Body of pancreas (tissue), 4 donors: ENCODE results near the gene APOM. TPM values are rescaled to one million over a fixed set of nuclear protein-coding genes. Genes with fewer than 3 reads are reported as not detected.

Experiments
- ATAC-seq: fragments of 150-250 bp; one replicate; pipeline ENCODE4 v1.9.1; 2016
- DNase-seq, 4 donors: peaks; one replicate each; pipeline ENCODE4 v3.0.0-alpha.2; 2019
- H3K27ac ChIP-seq, 4 donors: fragments of 200-600 bp; sonication (generic); 1 replicate in 3 of 4; 2 replicates in 1 of 4; pipeline versions ENCODE4 v1.5.1 to v1.6.1; 2016 to 2019; ENCODE audit warnings: mild to moderate bottlenecking in 1 of 4, mixed read lengths in 1 of 4, moderate library complexity in 1 of 4
- H3K27me3 ChIP-seq, 2 donors: fragments of 200-600 bp; sonication (generic); one replicate each; pipeline ENCODE4 v1.6.0; 2016; ENCODE audit warnings: mild to moderate bottlenecking in 1 of 2
- H3K36me3 ChIP-seq, 2 donors: fragments of 200-600 bp; sonication (generic); replicated peaks in 1 of 2; 2 replicates each; pipeline ENCODE4 v1.5.1; 2016; ENCODE audit warnings: low read depth in 2 of 2; ENCODE audit not compliant: insufficient read depth in 1 of 2
- H3K4me1 ChIP-seq: fragments of 200-600 bp; sonication (generic); one replicate; pipeline ENCODE4 v1.6.0; 2016
- H3K4me3 ChIP-seq, 2 donors: fragments of 200-600 bp; sonication (generic); 1 replicate in 1 of 2; 2 replicates in 1 of 2; pipeline ENCODE4 v1.5.1; 2016 to 2019
- H3K9me3 ChIP-seq, 3 donors: fragments of 200-600 bp; sonication (generic); 1 replicate in 2 of 3; 2 replicates in 1 of 3; pipeline ENCODE4 v1.5.1; 2016
- POLR2A ChIP-seq, 3 donors: fragments of 450-650 bp; IDR thresholded peaks; one replicate each; pipeline ENCODE4 v1.6.1; 2016; ENCODE audit warnings: antibody characterized with exemption in 3 of 3, mild to moderate bottlenecking in 2 of 3
- WGBS, 2 donors: methylation state at CpG; one replicate each; pipeline ENCODE4 v1.1.5; 2017; 5-methylcytosine and 5-hydroxymethylcytosine counted together
- intact Hi-C: fragments of 100-400 bp; cut with DNase I; formaldehyde crosslinking; loops from one replicate; pipeline ENCODE4 v1.15.1; 2023
- total RNA-seq, 2 donors: library from RNA; depleted of rRNA; stranded (reverse); fragments of >200 nt; gene quantifications; one replicate each; pipeline ENCODE4 v1.1.0, GENCODE V29; 2016
- TF ChIP-seq, protein P1 (sequence below), 7 experiments: fragments of 450-650 bp in 4 of 7; fragments of 200-600 bp in 3 of 7; sonication (generic) in 3 of 7; IDR thresholded peaks; one replicate each; pipeline ENCODE4 v1.5.1; 2016 to 2019; ENCODE audit warnings: antibody characterized with exemption in 7 of 7

The APOM gene
- total RNA-seq, 2 donors from 2014 or later = 1.6 TPM; not detected in 1

DNA sequence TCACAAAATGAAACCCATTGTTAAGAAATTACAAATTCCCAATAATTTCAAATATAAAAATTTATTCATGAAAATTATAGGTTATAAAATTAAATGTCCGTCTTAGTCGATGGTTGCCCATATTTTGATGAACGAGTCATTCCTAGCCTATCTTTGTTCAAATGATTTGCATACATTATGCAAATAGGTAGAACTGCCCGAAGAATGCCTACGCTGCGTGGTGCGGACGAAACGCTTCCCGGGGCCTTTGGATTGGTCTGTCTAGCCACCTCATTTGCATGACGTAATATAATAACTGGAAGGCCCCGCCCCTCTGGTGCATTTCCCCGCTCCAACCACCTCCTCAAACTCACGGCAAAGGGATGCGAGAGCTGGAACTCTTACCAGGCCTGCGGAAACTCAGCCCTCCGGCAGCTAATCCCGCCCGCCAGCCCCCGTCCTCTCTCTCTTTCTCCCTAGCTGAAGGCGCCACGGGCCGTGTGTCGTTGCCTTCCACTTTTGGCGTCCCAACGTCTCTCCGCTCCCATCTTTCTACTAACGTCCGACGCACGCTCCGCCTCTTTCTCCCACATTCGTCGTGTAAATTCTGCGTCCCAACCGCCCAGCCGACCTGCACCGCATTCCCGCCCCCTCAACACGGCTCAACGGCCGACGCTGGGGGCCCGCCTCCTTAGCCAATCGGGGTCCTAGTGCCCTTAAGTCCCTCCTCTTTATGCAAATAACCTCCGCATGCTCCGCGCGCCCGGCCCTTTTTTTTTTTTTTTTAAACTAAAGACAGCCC is 35.7 kb upstream of the APOM start:
- intact Hi-C loops = no loop called here
- Histone ChIP-seq H3K4me3 (peak overlapping the region in 1 of 2 donors; percentile 2), H3K4me1 (peaks cover 23% of the 10 kb centered on the region), H3K9me3 (no peaks in the 10 kb centered on the region), H3K27ac (peak overlapping the region; percentile 92 to 99 (median 98)), H3K36me3 (peaks cover under 1 to 16% of the 10 kb centered on the region in 2 donors), H3K27me3 (no peaks in the 10 kb centered on the region)
- 0% methylated on average over 49 to 50 of the region's 50 CpGs for WGBS, 2 donors
- TF ChIP-seq, protein P1, sequence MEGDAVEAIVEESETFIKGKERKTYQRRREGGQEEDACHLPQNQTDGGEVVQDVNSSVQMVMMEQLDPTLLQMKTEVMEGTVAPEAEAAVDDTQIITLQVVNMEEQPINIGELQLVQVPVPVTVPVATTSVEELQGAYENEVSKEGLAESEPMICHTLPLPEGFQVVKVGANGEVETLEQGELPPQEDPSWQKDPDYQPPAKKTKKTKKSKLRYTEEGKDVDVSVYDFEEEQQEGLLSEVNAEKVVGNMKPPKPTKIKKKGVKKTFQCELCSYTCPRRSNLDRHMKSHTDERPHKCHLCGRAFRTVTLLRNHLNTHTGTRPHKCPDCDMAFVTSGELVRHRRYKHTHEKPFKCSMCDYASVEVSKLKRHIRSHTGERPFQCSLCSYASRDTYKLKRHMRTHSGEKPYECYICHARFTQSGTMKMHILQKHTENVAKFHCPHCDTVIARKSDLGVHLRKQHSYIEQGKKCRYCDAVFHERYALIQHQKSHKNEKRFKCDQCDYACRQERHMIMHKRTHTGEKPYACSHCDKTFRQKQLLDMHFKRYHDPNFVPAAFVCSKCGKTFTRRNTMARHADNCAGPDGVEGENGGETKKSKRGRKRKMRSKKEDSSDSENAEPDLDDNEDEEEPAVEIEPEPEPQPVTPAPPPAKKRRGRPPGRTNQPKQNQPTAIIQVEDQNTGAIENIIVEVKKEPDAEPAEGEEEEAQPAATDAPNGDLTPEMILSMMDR (IDR thresholded peaks at IDR 0.05) = peak in 3 of 7 experiments; percentile 5 to 19 (median 14)
- TF ChIP-seq POLR2A (IDR thresholded peaks at IDR 0.05) = peak; percentile 84 to 97 (median 97)
- ATAC-seq = peak; percentile 93
- DNase-seq = peak; percentile 97 to 99 (median 98)

DNA sequence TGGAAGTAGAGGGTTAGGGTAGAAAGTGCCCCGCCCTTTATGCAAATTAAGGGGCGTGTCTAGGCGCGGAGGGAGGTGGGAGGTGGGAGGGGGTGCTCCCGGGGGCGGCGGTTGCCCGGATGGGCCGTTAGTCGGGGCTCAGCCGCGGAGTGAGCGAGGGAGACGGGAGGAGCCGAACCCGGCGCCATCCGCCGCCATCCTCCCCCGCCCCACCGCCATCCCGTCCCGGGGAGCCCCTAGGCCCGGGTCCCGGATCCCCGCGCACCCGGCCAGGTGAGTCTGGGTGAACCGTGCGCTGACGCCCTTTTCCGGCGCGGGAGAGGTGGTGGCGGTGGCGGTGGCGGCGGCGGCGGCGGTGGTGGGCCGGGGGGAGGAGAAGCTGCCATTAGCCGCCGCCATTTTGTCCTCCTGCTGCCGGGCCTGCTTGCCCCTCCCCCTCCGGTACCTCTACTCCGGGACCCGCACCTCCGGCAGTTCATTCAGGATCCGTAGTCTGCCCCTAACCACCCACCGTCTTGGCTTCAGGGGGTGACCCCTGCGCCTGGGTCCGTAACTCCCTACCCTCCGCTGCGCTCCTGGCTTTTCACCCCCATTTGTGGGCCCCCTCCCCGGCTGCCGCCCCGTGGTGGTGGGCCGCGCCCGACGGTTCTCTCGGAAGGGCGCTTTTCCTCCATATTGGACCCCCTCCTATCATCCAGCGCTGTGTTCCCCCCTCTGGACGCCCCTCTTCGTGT is 34.9 kb upstream of the APOM start, which contains the start of gene PRRC2A:
TSS of gene PRRC2A (plus strand) at position 130 of the 734 bp plus-strand sequence. CDS start 2,075 bp downstream, outside the sequence.
- intact Hi-C loops = no loop called here
- peak; percentile 28 for ATAC-seq
- Histone ChIP-seq H3K4me1 (peaks cover 23% of the 10 kb centered on the region), H3K4me3 (peak within 1 kb of the TSS; percentile 52 to 93), H3K27me3 (no peaks in the 10 kb centered on the region), H3K36me3 (peaks cover 8 to 24% of the 10 kb centered on the region in 2 donors), H3K9me3 (no peaks in the 10 kb centered on the region), H3K27ac (peak within 1 kb of the TSS; percentile 92 to 99 (median 98))
- 0 to 1% methylated on average over 27 to 56 of the region's 67 CpGs for WGBS, 2 donors
- TF ChIP-seq, protein P1 (IDR thresholded peaks at IDR 0.05) = no peak
- TF ChIP-seq POLR2A (IDR thresholded peaks at IDR 0.05) = peak in 1 of 3 donors; percentile 10
- DNase-seq = peak in 3 of 4 donors; percentile 77 to 97 (median 80)

DNA sequence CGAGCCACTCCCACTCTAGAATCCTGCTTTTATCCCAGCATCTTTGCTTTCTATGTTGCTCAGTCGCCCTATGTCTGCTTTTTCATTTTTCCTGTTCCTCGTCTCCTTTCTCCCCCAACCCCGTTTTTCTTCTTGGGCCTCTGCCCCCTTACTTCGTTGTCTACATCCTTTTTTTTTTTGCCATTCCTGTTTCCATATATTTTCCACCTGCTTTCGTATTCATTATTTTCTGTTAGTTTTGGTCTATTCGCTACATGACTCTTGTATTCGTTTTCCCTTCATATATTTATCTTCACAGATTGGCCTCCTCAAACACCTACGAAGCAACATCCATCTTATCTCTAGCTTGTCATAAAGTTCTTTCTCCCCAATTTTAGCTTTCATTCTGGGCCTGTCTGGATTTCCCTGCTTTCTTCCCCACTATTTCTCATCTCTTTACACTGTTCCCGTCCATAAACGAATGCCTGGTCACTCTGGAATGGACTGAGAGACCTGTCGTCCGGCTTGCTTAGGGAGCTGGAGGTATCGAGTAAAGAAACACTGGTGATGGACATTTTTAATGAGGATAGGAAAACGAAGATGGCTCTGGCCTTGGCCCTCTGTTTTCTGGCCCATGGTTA is 34.3 kb upstream of the APOM start:
- intact Hi-C loops = no loop called here
- H3K4me3 ChIP-seq = peak overlapping the region; percentile 52 to 93
- H3K27ac ChIP-seq = peak overlapping the region in 3 of 4 donors; percentile 97 to 99 (median 98)
- no peak for DNase-seq
- H3K4me1 ChIP-seq = peaks cover 23% of the 10 kb centered on the region
- ATAC-seq = no peak
- peaks cover 15 to 31% of the 10 kb centered on the region in 2 donors for H3K36me3 ChIP-seq
- no peaks in the 10 kb centered on the region for H3K27me3 ChIP-seq
- no peaks in the 10 kb centered on the region for H3K9me3 ChIP-seq
- TF ChIP-seq, protein P1 (IDR thresholded peaks at IDR 0.05) = no peak
- TF ChIP-seq POLR2A (IDR thresholded peaks at IDR 0.05) = no peak
- 4% methylated on average over 15 of the region's 15 CpGs for WGBS, 2 donors

DNA sequence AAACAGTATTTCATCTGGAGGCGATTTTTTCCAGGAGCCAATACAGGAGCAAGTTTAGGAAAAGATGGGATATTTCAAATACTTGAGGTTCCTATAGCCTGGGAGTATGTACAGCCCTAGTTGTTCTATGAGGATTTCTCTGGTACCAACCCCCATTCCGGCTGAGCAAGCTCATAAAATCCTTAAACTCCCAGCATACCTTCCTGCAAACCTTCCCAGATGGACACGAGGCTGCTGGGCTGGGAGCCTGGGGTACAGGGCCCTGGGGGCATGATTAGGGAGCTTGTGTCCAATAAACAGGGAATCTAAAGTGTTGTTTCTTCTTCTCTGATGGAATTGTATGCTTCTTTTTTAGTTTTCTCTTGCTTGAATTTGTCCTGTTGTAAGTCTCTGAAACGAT is 33.7 kb upstream of the APOM start:
- no peak for ATAC-seq
- WGBS, 2 donors = 14 to 18% methylated on average over 4 of the region's 4 CpGs
- Histone ChIP-seq H3K4me3 (no peak overlapping the region), H3K4me1 (peaks cover 23% of the 10 kb centered on the region), H3K9me3 (no peaks in the 10 kb centered on the region), H3K27me3 (no peaks in the 10 kb centered on the region), H3K27ac (peak overlapping the region in 3 of 4 donors; percentile 97 to 99 (median 98)), H3K36me3 (peaks cover 17 to 34% of the 10 kb centered on the region in 2 donors)
- DNase-seq = no peak
- intact Hi-C loops = no loop called here
- no peak for TF ChIP-seq POLR2A (IDR thresholded peaks at IDR 0.05)
- TF ChIP-seq, protein P1 (IDR thresholded peaks at IDR 0.05) = no peak
